Neural progenitor cell (in vitro differentiated cells): ENCODE measurements around the gene ZNF184. TPM values are rescaled to one million over a fixed set of nuclear protein-coding genes. Genes with fewer than 3 reads are reported as not detected.

ENCODE experiments used
- DNase-seq: peaks from one replicate; pipeline ENCODE4 v3.0.0-alpha.2; 2016; ENCODE audit warnings: low spot score
- H2AFZ ChIP-seq: fragments of 200-600 bp; sonication (generic); replicated peaks from 2 replicates; pipeline ENCODE4 v1.6.1; 2016; ENCODE audit warnings: antibody characterized with exemption
- H3F3A ChIP-seq: fragments of 200-600 bp; sonication (generic); 2 replicates; pipeline ENCODE4 v1.6.1; 2016; ENCODE audit warnings: antibody characterized with exemption, low read depth
- H3K27ac ChIP-seq: fragments of 200-600 bp; sonication (generic); 2 replicates; pipeline ENCODE4 v1.5.1; 2016; ENCODE audit warnings: mild to moderate bottlenecking
- H3K27me3 ChIP-seq: fragments of 200-600 bp; sonication (generic); 2 replicates; pipeline ENCODE4 v1.6.1; 2016; ENCODE audit warnings: mild to moderate bottlenecking, moderate library complexity
- H3K36me3 ChIP-seq: fragments of 200-600 bp; sonication (generic); 2 replicates; pipeline ENCODE4 v1.5.1; 2016
- H3K4me1 ChIP-seq: fragments of 200-600 bp; sonication (generic); 2 replicates; pipeline ENCODE4 v1.6.1; 2016; ENCODE audit warnings: mixed run types
- H3K4me2 ChIP-seq: fragments of 200-600 bp; sonication (generic); 2 replicates; pipeline ENCODE4 v1.6.1; 2016
- H3K4me3 ChIP-seq: fragments of 200-600 bp; sonication (generic); 2 replicates; pipeline ENCODE4 v1.5.1; 2016
- H3K79me2 ChIP-seq: fragments of 200-600 bp; sonication (generic); 2 replicates; pipeline ENCODE4 v1.6.1; 2016; ENCODE audit warnings: low read depth
- H3K9ac ChIP-seq: fragments of 200-600 bp; sonication (generic); 2 replicates; pipeline ENCODE4 v1.6.1; 2016
- H3K9me3 ChIP-seq: fragments of 200-600 bp; sonication (generic); 2 replicates; pipeline ENCODE4 v1.5.1; 2016; ENCODE audit warnings: low read depth
- H4K20me1 ChIP-seq: fragments of 200-600 bp; sonication (generic); 2 replicates; pipeline ENCODE4 v1.6.1; 2016; ENCODE audit warnings: low read depth
- H3K27ac Mint-ChIP-seq: 3 replicates; pipeline ENCODE4 v1.8.0; 2021; ENCODE audit warnings: mixed read lengths
- H3K27me3 Mint-ChIP-seq: 2 replicates; pipeline ENCODE4 v1.8.0; 2022; ENCODE audit warnings: low read depth, mild to moderate bottlenecking, inconsistent platforms, moderate library complexity, mixed read lengths; ENCODE audit not compliant: insufficient read depth
- H3K36me3 Mint-ChIP-seq: 3 replicates; pipeline ENCODE4 v1.8.0; 2021; ENCODE audit warnings: mixed read lengths
- H3K4me1 Mint-ChIP-seq: 3 replicates; pipeline ENCODE4 v1.8.0; 2021; ENCODE audit warnings: mixed read lengths
- H3K4me3 Mint-ChIP-seq: 3 replicates; pipeline ENCODE4 v1.8.0; 2021; ENCODE audit warnings: mild to moderate bottlenecking, moderate library complexity, mixed read lengths
- H3K9me3 Mint-ChIP-seq: 3 replicates; pipeline ENCODE4 v1.8.0; 2020; ENCODE audit warnings: mixed read lengths
- CTCF ChIP-seq: fragments of 200-600 bp; sonication (generic); IDR thresholded peaks from 2 replicates; pipeline ENCODE4 v1.5.1; 2017; ENCODE audit warnings: antibody characterized with exemption, mild to moderate bottlenecking
- EZH2 ChIP-seq: fragments of 200-600 bp; sonication (generic); IDR thresholded peaks from 2 replicates; pipeline ENCODE4 v1.6.1; 2017; ENCODE audit warnings: antibody characterized with exemption, mild to moderate bottlenecking, moderate library complexity
- EZH2phosphoT487 ChIP-seq: fragments of 200-600 bp; sonication (generic); IDR thresholded peaks from 2 replicates; pipeline ENCODE4 v1.6.1; 2017; ENCODE audit warnings: antibody characterized with exemption
- total RNA-seq: library from RNA; depleted of rRNA; stranded (reverse); fragments of >200 nt; gene quantifications from 2 replicates; pipeline ENCODE4 v1.2.3, GENCODE V29; 2015; ENCODE audit warnings: low replicate concordance

The ZNF184 gene
- total RNA-seq, 1 donor from 2014 or later, result 21.8 TPM

DNA sequence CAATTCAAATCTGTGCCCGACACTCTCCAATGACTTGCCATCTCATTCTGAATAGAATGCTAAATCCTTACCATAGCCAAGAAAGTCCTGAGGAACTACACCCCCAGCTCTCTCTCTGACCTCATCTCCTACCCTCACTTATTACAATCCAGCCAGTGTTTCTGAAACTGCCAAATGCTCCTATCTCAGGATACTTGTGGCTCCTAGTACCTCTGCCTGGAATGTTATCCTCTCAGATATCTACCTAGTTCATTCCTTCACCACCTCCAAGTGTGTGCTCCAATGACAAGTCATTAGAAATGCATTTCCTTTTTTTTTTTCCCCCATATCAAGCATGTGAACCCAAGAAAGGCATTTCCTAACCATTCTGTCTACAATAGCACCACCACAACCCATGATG is 24.4 kb downstream of the ZNF184 start:
- TF ChIP-seq EZH2phosphoT487 (no peak), EZH2 (no peak), CTCF (no peak)
- no peaks in the 10 kb centered on the region for H4K20me1 ChIP-seq
- H3K9ac ChIP-seq, result no peak overlapping the region
- DNase-seq, result no peak
- H3K4me3 ChIP-seq, result no peak overlapping the region
- H3K9me3 Mint-ChIP-seq, result peaks cover 63% of the 10 kb centered on the region
- no peaks in the 10 kb centered on the region for H3K4me1 ChIP-seq
- peaks cover 39% of the 10 kb centered on the region for H3K36me3 ChIP-seq
- no peak overlapping the region for H3K4me2 ChIP-seq
- H3K4me1 Mint-ChIP-seq, result no peaks in the 10 kb centered on the region
- no peak overlapping the region for H3K27ac Mint-ChIP-seq
- peaks cover 7% of the 10 kb centered on the region for H3F3A ChIP-seq
- no peaks in the 10 kb centered on the region for H3K79me2 ChIP-seq
- no peaks in the 10 kb centered on the region for H3K27me3 ChIP-seq
- no peak overlapping the region for H3K4me3 Mint-ChIP-seq
- no peak overlapping the region for H2AFZ ChIP-seq
- peaks cover 2% of the 10 kb centered on the region for H3K27me3 Mint-ChIP-seq
- peaks cover 55% of the 10 kb centered on the region for H3K36me3 Mint-ChIP-seq
- H3K9me3 ChIP-seq, result peaks cover 49% of the 10 kb centered on the region
- H3K27ac ChIP-seq, result no peak overlapping the region

- no peak overlapping the region for H3K27ac Mint-ChIP-seq
- no peaks in the 10 kb centered on the region for H3K79me2 ChIP-seq
- no peak overlapping the region for H3K4me2 ChIP-seq
- H3K4me1 ChIP-seq, result no peaks in the 10 kb centered on the region
- peaks cover 37% of the 10 kb centered on the region for H3K9me3 Mint-ChIP-seq
- no peaks in the 10 kb centered on the region for H3K27me3 Mint-ChIP-seq
- TF ChIP-seq CTCF, result no peak
- no peak for TF ChIP-seq EZH2phosphoT487
- no peak for TF ChIP-seq EZH2
- no peaks in the 10 kb centered on the region for H4K20me1 ChIP-seq
- H3K27ac ChIP-seq, result no peak overlapping the region
- no peak for DNase-seq
- no peaks in the 10 kb centered on the region for H3F3A ChIP-seq
- H3K36me3 Mint-ChIP-seq, result peaks cover 10% of the 10 kb centered on the region
- H3K9ac ChIP-seq, result no peak overlapping the region
- H3K4me3 ChIP-seq, result no peak overlapping the region
- no peaks in the 10 kb centered on the region for H3K9me3 ChIP-seq
- no peak overlapping the region for H3K4me3 Mint-ChIP-seq
- H2AFZ ChIP-seq, result no peak overlapping the region
- no peaks in the 10 kb centered on the region for H3K27me3 ChIP-seq
- no peaks in the 10 kb centered on the region for H3K4me1 Mint-ChIP-seq
- H3K36me3 ChIP-seq, result no peaks in the 10 kb centered on the region
Observed at GRCh38 chr6:27442932-27443331, 30.0 kb downstream of the ZNF184 start.

- Histone ChIP-seq H3K27ac (no peak overlapping the region), H3K79me2 (no peaks in the 10 kb centered on the region), H3K4me1 (no peaks in the 10 kb centered on the region), H4K20me1 (no peaks in the 10 kb centered on the region), H3K9me3 (no peaks in the 10 kb centered on the region), H3K9ac (no peak overlapping the region), H3K4me3 (no peak overlapping the region), H3F3A (no peaks in the 10 kb centered on the region), H2AFZ (no peak overlapping the region), H3K4me2 (no peak overlapping the region), H3K27me3 (no peaks in the 10 kb centered on the region), H3K36me3 (no peaks in the 10 kb centered on the region)
- no peaks in the 10 kb centered on the region for H3K4me1 Mint-ChIP-seq
- no peak overlapping the region for H3K4me3 Mint-ChIP-seq
- no peaks in the 10 kb centered on the region for H3K27me3 Mint-ChIP-seq
- H3K9me3 Mint-ChIP-seq, result peaks cover 31% of the 10 kb centered on the region
- DNase-seq, result no peak
- H3K36me3 Mint-ChIP-seq, result peaks cover 4% of the 10 kb centered on the region
- no peak for TF ChIP-seq CTCF
- TF ChIP-seq EZH2phosphoT487, result no peak
- TF ChIP-seq EZH2, result no peak
- H3K27ac Mint-ChIP-seq, result no peak overlapping the region
Observed at GRCh38 chr6:27441001-27441400, 31.9 kb downstream of the ZNF184 start.
